ENCODE measurements around the gene AKR1C1.
"Not testable (repeated sequence)": the region's sequence is repeated elsewhere in the genome, so short reads cannot be mapped to it uniquely, and the experiment has no call there.

AKR1C1 gene

GRCh38 chr10:4941540-4942330, 21.5 kb upstream of the AKR1C1 start:
- no peaks in the 10 kb centered on the region for H3K27me3 Mint-ChIP-seq (ENCODE audit: low read depth)
- H3K36me3 Mint-ChIP-seq (ENCODE audit: low read depth): no peaks in the 10 kb centered on the region
- H3K4me1 Mint-ChIP-seq: peaks cover 15% of the 10 kb centered on the region
- TF ChIP-seq CTCF (IDR thresholded peaks at IDR 0.05; ENCODE audit: unreplicated experiment in 3 of 3): no peak
- no peak overlapping the region for H3K27ac Mint-ChIP-seq
- no peak overlapping the region for H3K4me3 Mint-ChIP-seq
- H3K9me3 Mint-ChIP-seq: peaks cover 7% of the 10 kb centered on the region

GRCh38 chr10:4942931-4943330, 20.3 kb upstream of the AKR1C1 start:
- peaks cover 15% of the 10 kb centered on the region for H3K4me1 Mint-ChIP-seq
- not testable (repeated sequence) for H3K4me3 Mint-ChIP-seq; H3K9me3 Mint-ChIP-seq; H3K36me3 Mint-ChIP-seq (ENCODE audit: low read depth); H3K27me3 Mint-ChIP-seq (ENCODE audit: low read depth)
- H3K27ac Mint-ChIP-seq: peak overlapping the region in 2 of 3 experiments; percentile 44 to 80

- not testable (repeated sequence) for H3K4me3 Mint-ChIP-seq; H3K36me3 Mint-ChIP-seq (ENCODE audit: low read depth); H3K9me3 Mint-ChIP-seq; H3K27me3 Mint-ChIP-seq (ENCODE audit: low read depth)
- Mint-ChIP-seq H3K4me1 (peaks cover 15% of the 10 kb centered on the region), H3K27ac (peak overlapping the region; percentile 44 to 80 (median 60))
These were observed 19.8 kb upstream of the AKR1C1 start for GRCh38 chr10:4943416-4943815.

- H3K4me1 Mint-ChIP-seq: peaks cover 15% of the 10 kb centered on the region
- H3K36me3 Mint-ChIP-seq (ENCODE audit: low read depth): no peaks in the 10 kb centered on the region
- no peak overlapping the region for H3K4me3 Mint-ChIP-seq
- H3K9me3 Mint-ChIP-seq: peaks cover 5% of the 10 kb centered on the region
- no peak for TF ChIP-seq CTCF (IDR thresholded peaks at IDR 0.05; ENCODE audit: unreplicated experiment in 3 of 3)
- peak overlapping the region; percentile 44 to 80 (median 60) for H3K27ac Mint-ChIP-seq
- no peaks in the 10 kb centered on the region for H3K27me3 Mint-ChIP-seq (ENCODE audit: low read depth)
These were observed 19.4 kb upstream of the AKR1C1 start for GRCh38 chr10:4943821-4944220.

- Mint-ChIP-seq H3K4me3 (no peak overlapping the region), H3K36me3 (ENCODE audit: low read depth) (no peaks in the 10 kb centered on the region), H3K27me3 (ENCODE audit: low read depth) (no peaks in the 10 kb centered on the region), H3K9me3 (peaks cover 5% of the 10 kb centered on the region), H3K4me1 (peaks cover 15% of the 10 kb centered on the region), H3K27ac (peak overlapping the region; percentile 25 to 80 (median 44))
- TF ChIP-seq CTCF (IDR thresholded peaks at IDR 0.05; ENCODE audit: unreplicated experiment in 3 of 3): no peak
These were observed 18.4 kb upstream of the AKR1C1 start for GRCh38 chr10:4944841-4945240.

- Mint-ChIP-seq H3K4me1 (peaks cover 15% of the 10 kb centered on the region), H3K9me3 (peaks cover 5% of the 10 kb centered on the region), H3K27me3 (ENCODE audit: low read depth) (no peaks in the 10 kb centered on the region), H3K27ac (peak overlapping the region in 2 of 3 experiments; percentile 14 to 56), H3K4me3 (no peak overlapping the region), H3K36me3 (ENCODE audit: low read depth) (no peaks in the 10 kb centered on the region)
- no peak for TF ChIP-seq CTCF (IDR thresholded peaks at IDR 0.05; ENCODE audit: unreplicated experiment in 3 of 3)
These were observed 17.2 kb upstream of the AKR1C1 start for GRCh38 chr10:4945766-4946717.
